DND-41 (cell line): ENCODE data around the gene PHF20.

ENCODE experiments used
- CTCF ChIP-seq: IDR thresholded peaks from 2 replicates; pipeline ENCODE4 v1.5.1; 2012; ENCODE audit warnings: borderline replicate concordance, low read length, moderate library complexity, mild to moderate bottlenecking; ENCODE audit not compliant: poor library complexity, severe bottlenecking; ENCODE audit errors: extremely low read depth
- EZH2 ChIP-seq: IDR thresholded peaks from 3 replicates; pipeline ENCODE4 v1.6.1; 2012; ENCODE audit warnings: borderline replicate concordance, low read depth, mild to moderate bottlenecking, moderate library complexity, low read length, inconsistent platforms; ENCODE audit not compliant: severe bottlenecking

- no peak for TF ChIP-seq CTCF
- no peak for TF ChIP-seq EZH2
Measured at GRCh38 chr20:35762461-35762860, 9.4 kb upstream of the PHF20 start.
